ENCODE data around the gene MIPOL1. TPM values are rescaled to one million over a fixed set of nuclear protein-coding genes. Genes with fewer than 3 reads are reported as not detected.

MIPOL1 gene
- total RNA-seq, 1 experiment from 2014 or later: 8.1 TPM

GRCh38 chr14:37584211-37585100 is 386.7 kb downstream of the MIPOL1 start:
- no peak for DNase-seq (ENCODE audit: low read depth)

GRCh38 chr14:37585101-37585511 is 387.4 kb downstream of the MIPOL1 start:
- DNase-seq (ENCODE audit: low read depth): no peak

- no peak for DNase-seq (ENCODE audit: low read depth)
These were observed 388.4 kb downstream of the MIPOL1 start for GRCh38 chr14:37585971-37586796.

- no peak for DNase-seq (ENCODE audit: low read depth)
These were observed 389.0 kb downstream of the MIPOL1 start for GRCh38 chr14:37586797-37587130.

- no peak for DNase-seq (ENCODE audit: low read depth)
These were observed 389.5 kb downstream of the MIPOL1 start for GRCh38 chr14:37587131-37587803.

- DNase-seq (ENCODE audit: low read depth): no peak
These were observed 390.3 kb downstream of the MIPOL1 start for GRCh38 chr14:37587881-37588666.

GRCh38 chr14:37588667-37588955 is 390.9 kb downstream of the MIPOL1 start:
- no peak for DNase-seq (ENCODE audit: low read depth)

GRCh38 chr14:37588956-37589714 is 391.4 kb downstream of the MIPOL1 start:
- no peak for DNase-seq (ENCODE audit: low read depth)

- DNase-seq (ENCODE audit: low read depth): no peak
These were observed 392.1 kb downstream of the MIPOL1 start for GRCh38 chr14:37589715-37590427.

- DNase-seq (ENCODE audit: low read depth): no peak
These were observed 392.8 kb downstream of the MIPOL1 start for GRCh38 chr14:37590428-37591139.

- no peak for DNase-seq (ENCODE audit: low read depth)
These were observed 393.7 kb downstream of the MIPOL1 start for GRCh38 chr14:37591311-37591940.

- DNase-seq (ENCODE audit: low read depth): no peak
These were observed 394.3 kb downstream of the MIPOL1 start for GRCh38 chr14:37591941-37592481.

- no peak for DNase-seq (ENCODE audit: low read depth)
These were observed 395.0 kb downstream of the MIPOL1 start for GRCh38 chr14:37592482-37593408.

GRCh38 chr14:37593511-37594237 is 395.9 kb downstream of the MIPOL1 start:
- no peak for DNase-seq (ENCODE audit: low read depth)

GRCh38 chr14:37594238-37594970 is 396.7 kb downstream of the MIPOL1 start:
- peak; percentile 69 for DNase-seq (ENCODE audit: low read depth)
